Measurements from ENCODE around the gene FOXP4.
"Not testable (repeated sequence)": the region's sequence is repeated elsewhere in the genome, so short reads cannot be mapped to it uniquely, and the experiment has no call there.

FOXP4 gene

DNA sequence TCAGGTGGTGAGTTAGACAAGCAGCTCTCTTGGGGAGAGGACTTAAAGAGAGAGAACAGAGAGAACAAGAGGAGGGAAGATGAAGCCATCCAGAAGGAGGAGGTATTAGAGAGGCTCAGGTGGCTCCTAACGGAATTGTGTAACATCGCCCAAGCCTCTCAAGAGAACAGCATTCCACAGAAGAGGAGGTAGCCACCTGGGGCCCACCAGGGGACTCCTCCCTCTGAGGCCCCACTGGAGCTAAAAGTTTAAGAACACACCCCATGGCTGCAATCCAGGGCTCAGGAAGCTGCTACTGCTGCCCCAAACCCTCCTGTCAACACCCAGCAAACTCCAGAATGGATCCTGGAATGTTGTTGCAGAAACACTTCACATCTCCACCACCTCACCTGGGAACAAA is 68.5 kb downstream of the FOXP4 start:
- TF ChIP-seq, protein P1, sequence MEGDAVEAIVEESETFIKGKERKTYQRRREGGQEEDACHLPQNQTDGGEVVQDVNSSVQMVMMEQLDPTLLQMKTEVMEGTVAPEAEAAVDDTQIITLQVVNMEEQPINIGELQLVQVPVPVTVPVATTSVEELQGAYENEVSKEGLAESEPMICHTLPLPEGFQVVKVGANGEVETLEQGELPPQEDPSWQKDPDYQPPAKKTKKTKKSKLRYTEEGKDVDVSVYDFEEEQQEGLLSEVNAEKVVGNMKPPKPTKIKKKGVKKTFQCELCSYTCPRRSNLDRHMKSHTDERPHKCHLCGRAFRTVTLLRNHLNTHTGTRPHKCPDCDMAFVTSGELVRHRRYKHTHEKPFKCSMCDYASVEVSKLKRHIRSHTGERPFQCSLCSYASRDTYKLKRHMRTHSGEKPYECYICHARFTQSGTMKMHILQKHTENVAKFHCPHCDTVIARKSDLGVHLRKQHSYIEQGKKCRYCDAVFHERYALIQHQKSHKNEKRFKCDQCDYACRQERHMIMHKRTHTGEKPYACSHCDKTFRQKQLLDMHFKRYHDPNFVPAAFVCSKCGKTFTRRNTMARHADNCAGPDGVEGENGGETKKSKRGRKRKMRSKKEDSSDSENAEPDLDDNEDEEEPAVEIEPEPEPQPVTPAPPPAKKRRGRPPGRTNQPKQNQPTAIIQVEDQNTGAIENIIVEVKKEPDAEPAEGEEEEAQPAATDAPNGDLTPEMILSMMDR (IDR thresholded peaks at IDR 0.05; ENCODE audit: control extremely low read depth, extremely low read depth, low read depth, missing control alignments) = no peak
- ChIA-PET POLR2A (no interaction called here), CTCF (interaction anchor here (1.0 to 3.2 kb wide), 6 partner anchors 9 to 247 kb away, joined by 3 to 11 read pairs (median 4); no protein-coding TSS in a partner anchor)
- no peak for DNase-seq (ENCODE audit: extremely low spot score)

DNA sequence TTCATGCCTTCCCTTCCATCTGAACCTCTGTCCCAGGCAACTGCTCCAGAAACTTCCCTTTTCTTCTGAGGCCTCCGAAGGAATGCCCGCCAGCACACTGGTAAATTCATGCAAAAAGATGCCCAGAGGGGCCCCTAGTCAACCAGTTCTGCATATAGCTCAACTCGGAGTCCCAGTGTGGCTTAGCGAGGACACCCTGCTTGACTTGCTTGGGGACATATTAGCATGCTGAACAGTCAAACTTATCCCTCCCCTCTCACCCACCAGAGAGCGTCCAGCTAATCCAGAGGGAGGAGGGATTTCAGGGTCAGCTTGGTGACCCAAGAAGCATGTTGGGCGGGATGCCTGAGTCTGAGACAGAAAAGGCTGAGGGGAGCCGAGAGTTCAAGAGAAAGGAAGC is 69.1 kb downstream of the FOXP4 start:
- POLR2A ChIA-PET = no interaction called here
- CTCF ChIA-PET = interaction anchor here (1.0 to 3.2 kb wide), 5 partner anchors 10 to 190 kb away, joined by 3 to 11 read pairs (median 4); no protein-coding TSS in a partner anchor
- no peak for DNase-seq (ENCODE audit: extremely low spot score)
- TF ChIP-seq, protein P1 (IDR thresholded peaks at IDR 0.05; ENCODE audit: control extremely low read depth, extremely low read depth, low read depth, missing control alignments) = no peak

DNA sequence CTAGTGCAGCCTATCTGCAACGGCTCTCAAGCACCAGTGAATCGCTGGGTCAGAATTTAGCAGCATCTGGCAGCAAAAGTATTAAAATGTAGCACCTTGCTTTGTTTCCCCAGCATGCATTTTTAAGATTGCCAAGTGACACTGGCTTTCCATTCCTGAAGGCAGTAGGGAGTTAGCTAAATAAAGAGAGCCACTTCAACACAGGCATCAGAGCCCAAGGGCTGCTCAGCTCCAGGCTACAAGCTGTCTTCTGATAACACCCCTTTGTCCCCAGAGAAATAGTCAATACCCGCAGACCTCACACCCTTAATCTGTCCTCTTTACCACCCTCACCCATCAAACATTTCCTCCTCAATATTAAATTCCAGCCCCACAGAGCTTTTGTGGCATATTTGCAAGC is 72.4 kb downstream of the FOXP4 start:
- CTCF ChIA-PET = interaction anchor here (0.7 to 2.2 kb wide), 5 partner anchors 9 to 67 kb away, joined by 3 to 8 read pairs (median 4); no protein-coding TSS in a partner anchor
- POLR2A ChIA-PET = no interaction called here
- TF ChIP-seq, protein P1 (IDR thresholded peaks at IDR 0.05; ENCODE audit: control extremely low read depth, extremely low read depth, low read depth, missing control alignments) = no peak
- no peak for DNase-seq (ENCODE audit: extremely low spot score)

DNA sequence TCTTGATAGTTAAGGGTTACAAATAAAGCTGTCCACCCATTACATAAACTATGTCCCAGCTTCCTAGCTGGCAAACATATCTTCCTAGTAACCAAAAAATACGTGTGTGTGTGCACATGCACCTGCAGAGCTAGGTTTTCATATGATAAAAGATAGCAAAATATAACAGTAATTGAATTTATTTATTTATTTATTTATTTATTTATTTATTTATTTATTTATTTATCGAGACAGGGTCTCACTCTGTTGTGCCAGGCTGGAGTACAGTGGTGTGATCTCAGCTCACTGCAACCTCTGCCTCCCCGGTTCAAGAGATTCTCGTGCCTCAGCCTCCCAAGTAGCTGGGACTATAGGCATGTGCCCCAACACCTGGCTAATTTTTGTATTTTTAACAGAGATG is 73.0 kb downstream of the FOXP4 start:
- DNase-seq (ENCODE audit: extremely low spot score); POLR2A ChIA-PET: not testable (repeated sequence)
- CTCF ChIA-PET = interaction anchor here (1.3 to 2.2 kb wide), 4 partner anchors 9 to 66 kb away, joined by 3 to 8 read pairs (median 4); no protein-coding TSS in a partner anchor

DNA sequence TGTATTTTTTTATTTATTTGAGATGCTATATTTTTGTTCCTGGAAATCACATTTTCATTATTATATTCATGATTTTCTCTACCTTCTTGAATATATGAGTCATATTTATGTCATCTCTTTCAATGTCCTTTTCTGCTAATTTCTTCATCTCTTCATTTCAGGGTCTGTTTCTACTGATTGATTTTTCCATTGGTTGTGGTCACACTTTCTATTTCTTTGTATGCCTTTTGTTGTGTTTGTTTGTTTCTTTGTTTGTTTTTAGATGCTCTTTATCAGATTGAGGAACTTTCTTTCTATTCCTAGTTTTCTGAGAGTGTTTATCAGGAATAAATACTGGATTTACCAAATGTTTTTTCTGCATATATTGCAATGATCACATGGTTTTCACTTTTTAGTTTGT is 75.2 kb downstream of the FOXP4 start:
- POLR2A ChIA-PET = no interaction called here
- no peak for DNase-seq (ENCODE audit: extremely low spot score)
- CTCF ChIA-PET = no interaction called here
- TF ChIP-seq, protein P1 (IDR thresholded peaks at IDR 0.05; ENCODE audit: control extremely low read depth, extremely low read depth, low read depth, missing control alignments) = no peak

DNA sequence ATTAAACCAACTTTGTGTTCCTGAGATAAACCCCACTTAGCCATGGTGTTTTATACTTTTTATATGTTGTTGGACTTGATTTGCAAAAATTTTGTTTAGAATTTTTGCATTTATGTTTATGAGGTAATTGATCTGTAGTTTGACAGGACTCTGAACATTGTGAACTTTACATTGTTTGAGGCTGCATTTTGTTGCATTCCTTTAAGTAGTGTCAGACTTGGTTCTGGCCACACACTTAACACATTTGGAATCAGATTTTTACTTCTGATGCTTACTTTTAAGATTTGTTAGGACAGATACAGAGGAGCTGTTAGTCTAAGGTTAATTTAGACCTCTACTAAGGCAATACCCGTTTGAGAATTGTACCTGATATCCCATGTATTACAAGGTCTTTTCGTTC is 75.6 kb downstream of the FOXP4 start:
- no peak for DNase-seq (ENCODE audit: extremely low spot score)
- TF ChIP-seq, protein P1 (IDR thresholded peaks at IDR 0.05; ENCODE audit: control extremely low read depth, extremely low read depth, low read depth, missing control alignments) = no peak
- ChIA-PET CTCF (interaction anchor here (1.3 to 1.7 kb wide), 2 partner anchors 18 to 67 kb away, joined by 3 read pairs; no protein-coding TSS in a partner anchor), POLR2A (no interaction called here)

DNA sequence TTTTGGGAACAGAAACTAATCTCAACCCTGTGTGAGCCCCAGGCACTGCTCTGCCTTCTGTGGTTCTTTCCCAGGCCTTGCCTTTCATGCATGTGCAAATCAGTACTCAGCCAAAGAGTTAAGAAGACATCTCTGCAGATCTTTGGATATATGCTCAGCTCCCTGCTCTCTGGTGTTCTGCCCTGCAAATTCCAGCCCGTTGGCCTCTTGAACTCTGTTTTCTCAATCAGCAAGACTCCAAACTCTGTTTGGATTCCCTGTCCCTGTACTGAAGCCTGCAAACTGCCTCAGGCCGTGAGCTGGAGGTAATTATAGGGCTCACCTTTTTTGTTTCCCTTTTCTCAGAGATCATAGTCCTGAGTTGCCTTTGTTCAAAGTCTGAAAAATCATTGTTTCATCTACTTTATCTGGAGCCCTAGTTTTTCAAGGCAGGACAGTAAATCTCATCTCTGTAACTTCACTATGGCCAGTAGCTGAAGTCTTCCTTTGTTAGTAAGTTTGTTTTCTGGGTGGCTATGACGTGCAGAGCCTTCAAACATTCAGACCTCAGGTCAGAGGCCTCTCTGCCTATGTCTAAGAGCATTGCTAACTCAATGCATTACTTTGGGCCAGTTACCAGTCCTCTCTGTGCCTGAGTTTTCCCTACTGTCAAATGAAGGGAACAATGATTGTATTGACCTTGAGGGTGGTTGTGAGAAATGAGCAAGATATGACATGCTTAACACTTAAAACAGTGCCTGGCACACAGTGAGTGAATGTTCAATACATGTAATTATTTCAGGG is 76.2 kb downstream of the FOXP4 start:
- ChIA-PET POLR2A (no interaction called here), CTCF (interaction anchor here (1.3 to 1.7 kb wide), 2 partner anchors 19 to 67 kb away, joined by 3 read pairs; no protein-coding TSS in a partner anchor)
- DNase-seq (ENCODE audit: extremely low spot score) = no peak
- TF ChIP-seq, protein P1 (IDR thresholded peaks at IDR 0.05; ENCODE audit: control extremely low read depth, extremely low read depth, low read depth, missing control alignments) = no peak
